ENCODE results near the gene OLFML3.
"Not testable (repeated sequence)": the region's sequence is repeated elsewhere in the genome, so short reads cannot be mapped to it uniquely, and the experiment has no call there.

Gene OLFML3

GRCh38 chr1:114015075-114015474 is 35.8 kb downstream of the OLFML3 start:
- Histone ChIP-seq H3K4me3 (no peak overlapping the region), H3K27ac (no peak overlapping the region)

GRCh38 chr1:114019724-114020123 is 40.5 kb downstream of the OLFML3 start:
- H3K4me3 ChIP-seq, H3K27ac ChIP-seq: not testable (repeated sequence)

DNA sequence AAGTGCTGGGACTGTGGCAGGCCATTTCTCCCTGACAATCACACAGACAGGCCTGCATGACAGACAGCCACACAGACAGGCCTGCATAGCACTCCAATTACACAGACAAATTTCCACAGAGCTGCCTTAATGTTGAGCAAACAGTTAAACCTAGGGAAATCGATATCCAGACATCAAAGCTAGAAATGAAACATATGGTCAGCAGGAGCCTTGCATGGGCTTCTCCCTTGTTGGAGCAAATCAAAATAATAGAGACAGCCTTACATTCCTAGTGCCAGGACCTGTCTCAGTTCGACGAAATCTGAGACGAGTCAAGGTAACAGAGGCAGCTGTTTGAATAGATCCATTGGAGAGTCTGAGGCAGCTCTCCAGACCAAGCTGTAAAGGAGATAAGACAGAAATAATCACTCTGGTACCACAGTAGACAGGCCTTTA is 42.4 kb downstream of the OLFML3 start:
- H3K27ac ChIP-seq: no peak overlapping the region
- no peak overlapping the region for H3K4me3 ChIP-seq

- H3K4me3 ChIP-seq: no peak overlapping the region
- no peak overlapping the region for H3K27ac ChIP-seq
Measured at GRCh38 chr1:114022877-114023276, 43.6 kb downstream of the OLFML3 start.

GRCh38 chr1:114023377-114023776 is 44.1 kb downstream of the OLFML3 start:
- H3K4me3 ChIP-seq: no peak overlapping the region
- no peak overlapping the region for H3K27ac ChIP-seq

DNA sequence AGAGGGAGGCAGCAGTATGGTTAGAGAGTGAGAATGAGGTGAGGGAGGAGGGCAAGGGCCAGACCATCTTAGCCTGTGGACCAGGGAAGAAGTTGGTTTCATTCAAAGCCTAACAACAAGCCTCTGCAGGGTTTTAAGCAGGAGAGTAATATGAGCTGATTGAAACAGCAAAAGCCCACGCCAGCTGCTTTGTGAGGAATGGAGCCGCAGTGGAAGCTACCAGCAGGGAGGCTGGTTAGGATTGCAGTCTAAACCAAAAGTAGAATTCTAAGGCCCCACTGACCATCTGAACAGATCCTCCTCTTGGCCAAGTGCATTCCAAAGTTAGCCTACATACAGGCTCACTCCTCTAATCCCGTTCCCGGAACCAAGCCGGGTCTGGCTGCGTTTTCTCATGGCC is 44.8 kb downstream of the OLFML3 start:
- H3K27ac ChIP-seq: no peak overlapping the region
- no peak overlapping the region for H3K4me3 ChIP-seq

- Histone ChIP-seq H3K4me3 (no peak overlapping the region), H3K27ac (no peak overlapping the region)
Measured at GRCh38 chr1:114025609-114026401, 46.5 kb downstream of the OLFML3 start.

DNA sequence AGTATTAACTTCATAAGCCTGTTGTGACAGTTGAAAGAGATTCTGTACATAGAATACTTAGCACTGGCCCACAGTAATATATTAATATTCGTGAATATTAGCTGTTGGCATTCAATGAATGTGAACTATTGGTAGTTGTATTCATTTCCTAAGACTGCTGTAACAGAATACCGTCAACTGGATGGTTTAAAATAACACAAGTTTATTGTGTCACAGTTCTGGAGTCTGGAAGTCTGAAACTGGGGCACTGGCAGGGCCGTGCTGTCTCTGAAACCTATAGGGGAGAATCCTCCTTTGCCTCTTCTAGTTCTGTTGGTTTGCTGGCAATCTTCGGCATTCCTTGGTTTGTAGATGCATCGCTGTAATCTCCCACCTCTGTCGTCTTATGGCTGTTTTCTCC is 47.5 kb downstream of the OLFML3 start:
- H3K4me3 ChIP-seq: no peak overlapping the region
- no peak overlapping the region for H3K27ac ChIP-seq

Data from skin epidermis (tissue), 12 donors.